ENCODE measurements around the gene TBKBP1.
A peak's percentile ranks its signal among the peaks of the same experiment; 100 is the strongest.

The TBKBP1 gene

DNA sequence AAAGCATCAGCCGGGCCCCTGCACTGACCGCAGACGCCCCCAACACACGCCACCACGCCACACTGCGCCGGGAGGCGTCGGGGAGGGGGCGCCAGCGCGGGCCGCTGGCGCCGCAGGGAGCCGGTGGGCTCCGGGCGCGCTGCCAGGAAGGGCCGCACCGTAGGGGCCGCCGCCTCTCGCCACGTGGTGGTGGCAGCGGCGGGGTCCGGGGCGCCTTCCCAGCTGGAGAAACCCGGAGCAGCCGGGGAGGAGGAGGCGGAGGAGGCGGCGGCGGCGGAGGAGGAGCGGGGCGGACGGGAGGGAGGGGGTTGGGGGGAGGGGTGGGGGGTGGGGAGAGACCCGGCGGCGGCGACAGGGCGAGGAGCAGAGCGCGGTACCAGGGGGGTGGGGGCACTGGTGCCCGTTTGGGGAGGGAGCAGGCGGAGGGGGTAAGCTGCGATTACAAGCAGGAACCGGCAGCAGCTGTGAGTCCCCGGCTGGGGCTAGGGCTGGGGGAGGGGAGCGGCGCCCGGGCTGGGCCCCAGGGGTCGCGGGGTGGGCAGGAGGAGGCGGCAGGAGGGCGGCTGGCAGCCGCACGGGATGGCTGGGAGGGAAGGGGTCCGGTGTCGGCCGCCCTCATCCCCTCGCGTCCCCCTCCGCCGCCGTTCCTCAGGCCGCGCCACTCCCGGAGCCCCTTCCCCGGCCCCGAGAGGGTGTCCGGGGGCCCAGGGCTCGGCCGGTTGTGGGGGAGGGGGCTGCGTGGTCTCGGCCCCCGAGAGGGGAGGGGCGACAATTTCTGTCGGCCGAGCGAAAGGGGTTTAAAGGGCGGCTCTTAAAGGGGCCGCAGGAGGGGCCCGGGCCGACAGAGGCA is at the start of gene TBKBP1:
TBKBP1 (plus strand) TSS at position 431 of the 850 bp plus-strand sequence. CDS start 1,952 bp downstream, outside the sequence.
- TF ChIP-seq, protein P1, sequence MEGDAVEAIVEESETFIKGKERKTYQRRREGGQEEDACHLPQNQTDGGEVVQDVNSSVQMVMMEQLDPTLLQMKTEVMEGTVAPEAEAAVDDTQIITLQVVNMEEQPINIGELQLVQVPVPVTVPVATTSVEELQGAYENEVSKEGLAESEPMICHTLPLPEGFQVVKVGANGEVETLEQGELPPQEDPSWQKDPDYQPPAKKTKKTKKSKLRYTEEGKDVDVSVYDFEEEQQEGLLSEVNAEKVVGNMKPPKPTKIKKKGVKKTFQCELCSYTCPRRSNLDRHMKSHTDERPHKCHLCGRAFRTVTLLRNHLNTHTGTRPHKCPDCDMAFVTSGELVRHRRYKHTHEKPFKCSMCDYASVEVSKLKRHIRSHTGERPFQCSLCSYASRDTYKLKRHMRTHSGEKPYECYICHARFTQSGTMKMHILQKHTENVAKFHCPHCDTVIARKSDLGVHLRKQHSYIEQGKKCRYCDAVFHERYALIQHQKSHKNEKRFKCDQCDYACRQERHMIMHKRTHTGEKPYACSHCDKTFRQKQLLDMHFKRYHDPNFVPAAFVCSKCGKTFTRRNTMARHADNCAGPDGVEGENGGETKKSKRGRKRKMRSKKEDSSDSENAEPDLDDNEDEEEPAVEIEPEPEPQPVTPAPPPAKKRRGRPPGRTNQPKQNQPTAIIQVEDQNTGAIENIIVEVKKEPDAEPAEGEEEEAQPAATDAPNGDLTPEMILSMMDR (IDR thresholded peaks at IDR 0.05; ENCODE audit: low read depth, low read length): no peak
- peak in 1 of 2 donors; percentile 80 for DNase-seq (ENCODE audit: low read depth in 2 of 2)
- H3K4me3 ChIP-seq (replicated peaks in 1 of 2; ENCODE audit: low read depth in 2 of 2, low read length in 2 of 2): peak within 1 kb of the TSS; percentile 65 to 67

DNA sequence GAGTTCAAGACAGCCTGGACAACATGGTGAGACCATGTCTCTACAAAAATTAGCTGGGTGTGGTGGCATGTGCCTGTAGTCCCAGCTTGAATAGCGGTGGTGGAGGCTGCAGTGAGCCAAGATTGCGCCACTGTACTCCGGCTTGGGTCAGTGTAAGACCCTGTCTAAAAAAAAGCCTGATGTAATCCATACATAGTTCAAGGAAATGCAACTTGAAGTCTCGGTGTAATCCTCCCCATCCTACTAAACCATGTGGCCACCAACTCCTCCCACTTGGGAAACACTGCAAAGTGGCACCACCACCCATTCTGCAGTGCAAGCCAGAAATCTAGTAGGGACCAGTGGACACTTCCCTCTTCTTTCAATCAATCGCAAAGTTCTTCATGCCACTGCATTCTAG is 49.6 kb upstream of the TBKBP1 start:
- TF ChIP-seq, protein P1 (IDR thresholded peaks at IDR 0.05; ENCODE audit: low read depth, low read length): no peak
- no peak overlapping the region for H3K4me3 ChIP-seq (replicated peaks in 1 of 2; ENCODE audit: low read depth in 2 of 2, low read length in 2 of 2)
- DNase-seq (ENCODE audit: low read depth in 2 of 2): no peak

DNA sequence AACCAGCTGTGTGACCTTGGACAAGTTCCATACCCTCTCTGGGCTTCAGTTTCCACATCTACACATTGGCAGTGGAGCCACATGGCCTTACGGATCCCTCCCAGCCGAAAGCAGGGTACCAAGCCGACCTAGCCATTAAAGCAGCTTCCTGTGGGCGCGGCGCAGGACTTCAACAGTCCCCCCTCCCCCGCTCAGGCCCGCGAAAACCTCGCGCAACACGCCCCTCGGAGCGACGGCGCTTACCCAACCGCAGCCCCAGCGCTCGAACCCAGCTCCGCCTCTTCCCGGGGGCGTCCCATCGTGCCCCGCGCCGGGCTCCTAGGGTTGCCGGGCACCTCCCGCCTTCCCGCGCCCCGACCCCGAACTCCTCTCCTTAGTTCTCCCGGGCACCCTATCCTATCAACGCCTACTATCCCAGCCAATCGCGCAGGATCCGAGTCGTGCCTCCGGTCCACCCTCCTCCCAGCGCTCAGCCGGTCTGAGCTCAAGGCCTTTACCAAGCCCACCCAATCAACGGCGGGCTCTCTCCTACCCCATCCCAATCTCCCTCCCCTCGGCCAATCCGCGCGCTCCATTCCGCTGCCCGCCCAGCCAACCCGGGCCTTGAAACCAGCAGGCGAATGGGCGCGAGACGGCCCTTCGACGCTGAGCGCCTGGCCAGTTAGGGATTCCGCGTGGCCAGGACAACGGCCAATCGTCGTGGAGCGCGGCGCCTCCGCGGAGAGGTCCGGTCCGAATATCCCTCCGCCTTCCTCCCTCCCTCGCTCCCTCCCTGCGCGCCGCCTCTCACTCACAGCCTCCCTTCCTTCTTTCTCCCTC is 44.6 kb upstream of the TBKBP1 start, which contains the start of gene KPNB1:
KPNB1 (plus strand) TSS at position 767 of the 819 bp plus-strand sequence. CDS start 326 bp downstream, outside the sequence.
- TF ChIP-seq, protein P1 (IDR thresholded peaks at IDR 0.05; ENCODE audit: low read depth, low read length): no peak
- peak; percentile 100 for DNase-seq (ENCODE audit: low read depth in 2 of 2)
- H3K4me3 ChIP-seq (replicated peaks in 1 of 2; ENCODE audit: low read depth in 2 of 2, low read length in 2 of 2): peak within 1 kb of the TSS; percentile 84

DNA sequence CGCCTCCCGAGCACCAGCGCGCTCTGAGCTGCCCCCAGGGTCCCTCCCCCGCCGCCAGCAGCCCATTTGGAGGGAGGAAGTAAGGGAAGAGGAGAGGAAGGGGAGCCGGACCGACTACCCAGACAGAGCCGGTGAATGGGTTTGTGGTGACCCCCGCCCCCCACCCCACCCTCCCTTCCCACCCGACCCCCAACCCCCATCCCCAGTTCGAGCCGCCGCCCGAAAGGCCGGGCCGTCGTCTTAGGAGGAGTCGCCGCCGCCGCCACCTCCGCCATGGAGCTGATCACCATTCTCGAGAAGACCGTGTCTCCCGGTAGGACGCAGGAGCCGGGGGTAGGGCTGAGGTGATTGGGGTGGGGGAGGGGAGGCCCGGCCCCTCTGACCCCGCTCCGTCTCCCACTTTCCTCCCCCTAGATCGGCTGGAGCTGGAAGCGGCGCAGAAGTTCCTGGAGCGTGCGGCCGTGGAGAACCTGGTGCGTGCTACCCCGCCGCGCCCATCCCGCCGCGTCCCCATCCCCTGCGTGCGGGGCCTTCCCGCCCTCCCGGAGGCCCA is 43.9 kb upstream of the TBKBP1 start:
- peak overlapping the region; percentile 84 for H3K4me3 ChIP-seq (replicated peaks in 1 of 2; ENCODE audit: low read depth in 2 of 2, low read length in 2 of 2)
- DNase-seq (ENCODE audit: low read depth in 2 of 2): peak in 1 of 2 donors; percentile 62
- TF ChIP-seq, protein P1 (IDR thresholded peaks at IDR 0.05; ENCODE audit: low read depth, low read length): no peak

DNA sequence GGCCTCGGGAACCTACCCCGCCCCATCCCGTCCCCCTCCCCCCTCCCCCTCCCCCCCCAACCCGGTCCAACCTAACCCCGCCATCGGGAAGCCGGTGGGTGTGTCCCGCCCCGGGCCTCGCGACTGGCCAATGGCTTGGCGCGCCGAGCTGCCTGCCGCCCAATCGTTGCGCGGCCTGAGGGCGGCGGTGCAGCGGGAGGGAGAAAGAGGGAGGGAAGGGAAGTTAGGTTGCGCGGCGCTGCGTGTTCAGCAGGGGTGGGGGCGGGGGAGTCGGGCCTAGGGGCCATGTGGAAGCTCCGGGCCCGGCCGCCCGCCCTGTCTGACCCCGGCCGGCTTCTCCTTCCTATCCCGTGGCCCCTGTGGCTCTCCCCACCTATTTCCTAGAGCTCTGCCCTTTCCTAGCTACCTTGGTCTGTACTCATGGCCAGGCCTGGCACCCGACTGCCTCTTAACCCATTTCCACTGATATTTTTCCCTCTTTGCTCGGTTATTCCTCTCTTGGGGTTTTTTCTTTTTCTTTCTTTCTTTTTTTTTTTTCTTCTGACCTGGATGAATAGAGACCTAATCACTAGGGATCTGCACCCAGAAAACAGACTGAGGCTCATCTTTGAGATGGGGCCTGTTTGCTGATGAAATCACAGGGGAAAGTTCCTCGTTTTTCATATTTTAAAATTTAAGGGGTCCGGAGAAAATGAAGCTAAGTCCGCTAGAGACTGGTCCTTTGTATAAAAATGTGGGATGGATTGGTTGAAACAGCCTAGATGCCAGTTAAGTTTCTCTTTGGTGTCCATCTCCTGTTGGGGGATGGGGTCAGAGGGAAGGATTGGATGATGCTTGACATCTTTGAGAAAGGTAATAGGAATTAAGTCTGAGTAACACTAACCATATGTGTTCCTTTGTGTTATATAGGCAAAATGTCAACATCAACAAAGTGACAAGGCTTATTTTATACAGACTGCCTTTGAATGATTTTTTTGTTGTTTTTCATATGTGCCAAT is 43.1 kb upstream of the TBKBP1 start:
- peak overlapping the region; percentile 84 for H3K4me3 ChIP-seq (replicated peaks in 1 of 2; ENCODE audit: low read depth in 2 of 2, low read length in 2 of 2)
- TF ChIP-seq, protein P1 (IDR thresholded peaks at IDR 0.05; ENCODE audit: low read depth, low read length): no peak
- peak; percentile 96 to 99 for DNase-seq (ENCODE audit: low read depth in 2 of 2)
